Neuronal stem cell (in vitro differentiated cells): Measurements from ENCODE around the gene AADAC.

Experiments used
- DNase-seq: peaks from one replicate; pipeline ENCODE4 v3.0.0-alpha.2; 2013; ENCODE audit warnings: low spot score
- H2AFZ ChIP-seq: one replicate; pipeline ENCODE4 v1.6.1; 2013; ENCODE audit warnings: mild to moderate bottlenecking, low read length, inconsistent platforms
- H2AK5ac ChIP-seq: 2 replicates; pipeline ENCODE4 v1.6.1; 2013; ENCODE audit warnings: low read depth, mild to moderate bottlenecking, inconsistent platforms, low read length, moderate library complexity, mixed read lengths
- H2BK120ac ChIP-seq: 2 replicates; pipeline ENCODE4 v1.6.1; 2013; ENCODE audit warnings: low read depth, mild to moderate bottlenecking, inconsistent platforms, low read length, moderate library complexity, mixed read lengths
- H2BK12ac ChIP-seq: one replicate; pipeline ENCODE4 v1.6.1; 2013; ENCODE audit warnings: low read length, inconsistent platforms
- H2BK15ac ChIP-seq: 2 replicates; pipeline ENCODE4 v1.6.1; 2013; ENCODE audit warnings: mild to moderate bottlenecking, low read length, inconsistent platforms, mixed read lengths
- H2BK5ac ChIP-seq: one replicate; pipeline ENCODE4 v1.6.1; 2013; ENCODE audit warnings: inconsistent platforms, mild to moderate bottlenecking, low read length, moderate library complexity
- H3K14ac ChIP-seq: one replicate; pipeline ENCODE4 v1.6.1; 2013; ENCODE audit warnings: low read length, inconsistent platforms
- H3K18ac ChIP-seq: 2 replicates; pipeline ENCODE4 v1.6.1; 2013; ENCODE audit warnings: low read length, inconsistent platforms
- H3K23ac ChIP-seq: 2 replicates; pipeline ENCODE4 v1.6.1; 2013; ENCODE audit warnings: low read depth, mild to moderate bottlenecking, mixed read lengths, low read length, inconsistent platforms; ENCODE audit not compliant: poor library complexity
- H3K27ac ChIP-seq: replicated peaks from 3 replicates; pipeline ENCODE4 v1.5.1; 2013; ENCODE audit warnings: low read length, inconsistent platforms
- H3K27me3 ChIP-seq, 3 experiments: 2 replicates each; pipeline ENCODE4 v1.6.1; 2013; ENCODE audit warnings: low read length in 3 of 3, mild to moderate bottlenecking in 2 of 3, inconsistent platforms in 1 of 3, low read depth in 1 of 3, mixed read lengths in 1 of 3, moderate library complexity in 1 of 3; ENCODE audit not compliant: control insufficient read depth in 3 of 3, insufficient read depth in 3 of 3
- H3K36me3 ChIP-seq, 2 donors: replicated peaks in 1 of 2; 2 replicates each; pipeline ENCODE4 v1.6.1; 2013; ENCODE audit warnings: low read length in 2 of 2; ENCODE audit not compliant: control insufficient read depth in 2 of 2, insufficient read depth in 2 of 2
- H3K4ac ChIP-seq: 2 replicates; pipeline ENCODE4 v1.6.1; 2013; ENCODE audit warnings: inconsistent platforms, mild to moderate bottlenecking, low read length, moderate library complexity
- H3K4me1 ChIP-seq, 2 donors: 1 replicate in 1 of 2; 2 replicates in 1 of 2; pipeline ENCODE4 v1.6.1; 2013; ENCODE audit warnings: low read length in 2 of 2, low read depth in 1 of 2; ENCODE audit not compliant: control insufficient read depth in 2 of 2, insufficient read depth in 1 of 2
- H3K4me2 ChIP-seq: one replicate; pipeline ENCODE4 v1.6.1; 2013; ENCODE audit warnings: mild to moderate bottlenecking, low read length, inconsistent platforms; ENCODE audit not compliant: insufficient read depth, poor library complexity, severe bottlenecking
- H3K4me3 ChIP-seq, 2 donors: 2 replicates each; pipeline ENCODE4 v1.5.1; 2013; ENCODE audit warnings: low read length in 2 of 2, mild to moderate bottlenecking in 2 of 2, inconsistent platforms in 1 of 2, moderate library complexity in 1 of 2
- H3K79me1 ChIP-seq: one replicate; pipeline ENCODE4 v1.6.1; 2013; ENCODE audit warnings: low read depth, mild to moderate bottlenecking, inconsistent platforms, low read length, moderate library complexity
- H3K9ac ChIP-seq: one replicate; pipeline ENCODE4 v1.6.1; 2013; ENCODE audit warnings: mild to moderate bottlenecking, low read depth, low read length, inconsistent platforms; ENCODE audit not compliant: poor library complexity
- H3K9me3 ChIP-seq, 2 donors: replicated peaks in 1 of 2; 2 replicates each; pipeline versions ENCODE3 to v1.6.1; 2013; ENCODE audit warnings: low read length in 2 of 2, mild to moderate bottlenecking in 2 of 2, inconsistent platforms in 1 of 2, low read depth in 1 of 2, mixed read lengths in 1 of 2, moderate library complexity in 1 of 2; ENCODE audit not compliant: control insufficient read depth in 2 of 2, insufficient read depth in 1 of 2
- H4K8ac ChIP-seq: one replicate; pipeline ENCODE4 v1.6.1; 2013; ENCODE audit warnings: low read depth, mild to moderate bottlenecking, inconsistent platforms, low read length, moderate library complexity
- H4K91ac ChIP-seq: one replicate; pipeline ENCODE4 v1.6.1; 2013; ENCODE audit warnings: low read length, low read depth, mild to moderate bottlenecking, inconsistent platforms; ENCODE audit not compliant: poor library complexity
- WGBS, 2 donors: extraction: QIAGEN DNeasy Blood & Tissue Kit; methylation state at CpG; one replicate each; pipeline ENCODE4 v1.1.7; 2013; ENCODE audit warnings: missing lambda C conversion rate in 2 of 2, mixed read lengths in 1 of 2; ENCODE audit not compliant: insufficient read length in 2 of 2, insufficient replicate concordance in 1 of 2; ENCODE audit errors: extremely low coverage in 2 of 2; 5-methylcytosine and 5-hydroxymethylcytosine counted together

The AADAC gene

DNA sequence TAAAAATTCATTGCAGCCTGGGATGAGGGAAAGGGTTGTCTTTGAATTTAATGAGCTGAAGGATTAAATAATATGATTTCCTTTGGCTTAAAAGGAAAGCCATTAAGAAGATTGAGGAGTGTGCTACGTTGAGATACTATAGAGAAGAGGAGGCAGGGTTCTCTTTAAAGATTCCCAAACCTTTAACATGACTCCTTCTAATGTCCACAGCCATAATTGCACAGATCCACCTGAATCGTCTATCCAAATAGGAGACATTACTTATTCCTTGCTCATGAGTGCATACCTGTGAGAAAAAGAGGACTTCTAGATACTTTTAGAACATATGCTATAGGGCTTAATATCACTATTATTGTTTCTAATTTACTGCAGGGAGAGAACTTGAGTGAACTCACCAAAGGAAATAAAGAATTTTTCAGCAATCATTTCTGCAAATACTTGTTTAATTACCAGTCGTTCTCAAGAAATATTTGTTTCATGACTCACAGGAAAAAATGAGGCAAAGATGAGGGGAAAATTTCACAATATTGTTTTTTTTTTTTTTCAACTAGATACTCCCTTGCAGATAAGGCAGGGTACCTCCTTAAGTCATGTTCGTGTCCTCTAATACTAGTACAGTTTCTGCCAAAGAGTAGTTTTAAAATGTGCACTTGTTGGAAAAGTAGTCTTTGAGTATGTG is 50.6 kb downstream of the AADAC start:
- Histone ChIP-seq H3K79me1 (no peaks in the 10 kb centered on the region), H3K14ac (no peak overlapping the region)

DNA sequence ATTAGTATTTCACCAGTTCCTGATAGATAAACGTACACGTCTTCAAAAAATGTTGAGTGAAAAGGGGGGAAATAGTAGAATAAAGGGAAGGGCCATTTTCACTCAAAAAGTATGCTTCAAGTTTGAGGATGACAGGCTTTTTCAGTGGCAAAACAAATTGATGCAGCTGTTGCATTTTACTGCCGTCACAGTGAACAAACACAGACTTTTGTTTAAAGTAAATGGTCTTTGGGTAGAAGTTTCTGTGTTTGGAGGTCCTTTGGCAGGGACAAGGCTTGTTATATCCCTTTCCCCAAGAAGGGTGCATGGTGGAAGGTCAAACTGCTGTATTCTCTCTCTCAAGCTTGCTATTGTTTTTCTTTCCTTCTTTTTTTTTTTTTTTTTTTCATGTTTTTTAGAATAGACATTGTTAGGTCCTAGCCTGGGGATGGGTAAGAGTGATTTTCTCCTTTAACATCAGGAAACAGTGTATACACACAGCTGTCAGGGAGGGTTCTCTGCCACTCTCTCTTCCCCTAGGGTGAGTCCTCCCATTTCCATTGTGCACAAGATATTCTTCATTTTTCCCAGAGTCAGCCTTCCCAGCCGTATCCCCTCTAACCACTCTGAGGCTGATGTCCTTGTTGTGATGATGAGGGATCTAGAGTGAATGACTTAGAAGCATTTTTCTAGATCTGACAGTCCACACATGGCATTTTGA is 52.9 kb downstream of the AADAC start:
- no peak overlapping the region for H2BK12ac ChIP-seq
- no peak for DNase-seq
- H3K9ac ChIP-seq = no peak overlapping the region
- H2AFZ ChIP-seq = no peak overlapping the region
- no peaks in the 10 kb centered on the region for H3K27me3 ChIP-seq
- no peaks in the 10 kb centered on the region for H3K36me3 ChIP-seq
- H4K8ac ChIP-seq = no peak overlapping the region
- H3K4me3 ChIP-seq = no peak overlapping the region
- no peak overlapping the region for H2BK120ac ChIP-seq
- no peaks in the 10 kb centered on the region for H3K79me1 ChIP-seq
- no peak overlapping the region for H2BK15ac ChIP-seq
- H3K18ac ChIP-seq = no peak overlapping the region
- no peak overlapping the region for H3K4me2 ChIP-seq
- peaks cover 0 to 3% of the 10 kb centered on the region in 2 donors for H3K4me1 ChIP-seq
- no CpG with 5 or more reads among the region's 4 CpGs for WGBS, 2 donors
- H2AK5ac ChIP-seq = no peak overlapping the region
- no peak overlapping the region for H2BK5ac ChIP-seq
- no peak overlapping the region for H3K14ac ChIP-seq
- no peak overlapping the region for H4K91ac ChIP-seq
- H3K23ac ChIP-seq = no peak overlapping the region
- no peaks in the 10 kb centered on the region for H3K9me3 ChIP-seq
- no peak overlapping the region for H3K27ac ChIP-seq
- H3K4ac ChIP-seq = no peak overlapping the region

More for the DNA sequence above, 50.6 kb downstream of the AADAC start:
- H3K4ac ChIP-seq = no peak overlapping the region
- H3K9ac ChIP-seq = no peak overlapping the region
- H2BK12ac ChIP-seq = no peak overlapping the region
- no peaks in the 10 kb centered on the region for H3K27me3 ChIP-seq
- H2BK15ac ChIP-seq = no peak overlapping the region
- H4K91ac ChIP-seq = no peak overlapping the region
- H2BK5ac ChIP-seq = no peak overlapping the region
- no peak overlapping the region for H2AK5ac ChIP-seq
- H2BK120ac ChIP-seq = no peak overlapping the region
- H3K36me3 ChIP-seq = no peaks in the 10 kb centered on the region
- no peak for DNase-seq
- H3K4me2 ChIP-seq = no peak overlapping the region
- H3K18ac ChIP-seq = no peak overlapping the region
- no peak overlapping the region for H3K27ac ChIP-seq
- no peak overlapping the region for H2AFZ ChIP-seq
- no peak overlapping the region for H4K8ac ChIP-seq
- no CpG with 5 or more reads among the region's 4 CpGs for WGBS, 2 donors
- no peaks in the 10 kb centered on the region for H3K4me1 ChIP-seq
- H3K23ac ChIP-seq = no peak overlapping the region
- H3K4me3 ChIP-seq = no peak overlapping the region
- H3K9me3 ChIP-seq = no peaks in the 10 kb centered on the region

GRCh38 chr3:151867666-151868065 is 53.8 kb downstream of the AADAC start:
- Histone ChIP-seq H3K4ac (no peak overlapping the region), H3K9me3 (no peaks in the 10 kb centered on the region), H2BK5ac (no peak overlapping the region), H3K4me1 (peaks cover 0 to 3% of the 10 kb centered on the region in 2 donors), H2AFZ (no peak overlapping the region), H2BK120ac (no peak overlapping the region), H3K14ac (no peak overlapping the region), H2BK15ac (no peak overlapping the region), H2BK12ac (no peak overlapping the region), H3K36me3 (no peaks in the 10 kb centered on the region), H3K4me3 (no peak overlapping the region), H3K27ac (no peak overlapping the region), H4K91ac (no peak overlapping the region), H4K8ac (no peak overlapping the region), H2AK5ac (no peak overlapping the region), H3K9ac (no peak overlapping the region), H3K79me1 (no peaks in the 10 kb centered on the region), H3K23ac (no peak overlapping the region), H3K27me3 (no peaks in the 10 kb centered on the region), H3K4me2 (no peak overlapping the region), H3K18ac (no peak overlapping the region)
- DNase-seq = no peak
- no CpG with 5 or more reads among the region's 1 CpG for WGBS, 2 donors

- no peak overlapping the region for H3K4ac ChIP-seq
- H2BK120ac ChIP-seq = no peak overlapping the region
- no CpG with 5 or more reads among the region's 3 CpGs for WGBS, 2 donors
- no peak overlapping the region for H3K27ac ChIP-seq
- H3K36me3 ChIP-seq = no peaks in the 10 kb centered on the region
- H3K14ac ChIP-seq = no peak overlapping the region
- H2BK12ac ChIP-seq = no peak overlapping the region
- H3K4me3 ChIP-seq = no peak overlapping the region
- no peak for DNase-seq
- H3K79me1 ChIP-seq = no peaks in the 10 kb centered on the region
- no peak overlapping the region for H4K91ac ChIP-seq
- no peak overlapping the region for H3K4me2 ChIP-seq
- no peak overlapping the region for H2AFZ ChIP-seq
- no peak overlapping the region for H4K8ac ChIP-seq
- H3K9me3 ChIP-seq = no peaks in the 10 kb centered on the region
- H2BK5ac ChIP-seq = no peak overlapping the region
- no peak overlapping the region for H2BK15ac ChIP-seq
- H3K4me1 ChIP-seq = peaks cover 0 to 3% of the 10 kb centered on the region in 2 donors
- no peaks in the 10 kb centered on the region for H3K27me3 ChIP-seq
- H2AK5ac ChIP-seq = no peak overlapping the region
- H3K18ac ChIP-seq = no peak overlapping the region
- H3K9ac ChIP-seq = no peak overlapping the region
- H3K23ac ChIP-seq = no peak overlapping the region
Measured at GRCh38 chr3:151869181-151869580, 55.3 kb downstream of the AADAC start.
